A549 (cell line): Measurements from ENCODE around the gene FAF1. TPM values are rescaled to one million over a fixed set of nuclear protein-coding genes. Genes with fewer than 3 reads are reported as not detected.

Source experiments
- ATAC-seq, 2 experiments: fragments of 200-7000 bp in 1 of 2; fragments of >200 bp in 1 of 2; cut with Nextera tagmentation in 1 of 2; cut with Tn5 transposase in 1 of 2; 3 replicates each; pipeline versions ENCODE4 v1.8.0 to v1.9.1; 2018 to 2020; ENCODE audit warnings: mild to moderate bottlenecking in 1 of 2, moderate library complexity in 1 of 2
- CTCF ChIA-PET: fragments of 300-600 bp; sonication (Branson Sonifier 250); formaldehyde crosslinking; extraction: SDS; loops from one replicate; lab custom pipeline; 2021; ENCODE audit warnings: antibody characterized with exemption, inconsistent platforms; lab: Yijun Ruan, JAX
- POLR2A ChIA-PET: fragments of 350-600 bp; formaldehyde crosslinking; extraction: SDS; loops from one replicate; lab custom pipeline; 2021; ENCODE audit warnings: antibody characterized with exemption, inconsistent platforms; lab: Yijun Ruan, JAX
- DNase-seq, 2 experiments: peaks; one replicate each; pipeline versions ENCODE4 v3.0.0 to v3.0.0-alpha.2; 2011 to 2016; ENCODE audit warnings: low read depth in 1 of 2, low spot score in 1 of 2
- FAIRE-seq: peaks from 2 replicates; lab custom pipeline; 2011; peaks lifted over from hg19 to GRCh38; lab: Jason Lieb, UNC
- H3K27ac ChIP-seq, 2 experiments: fragments of >200 bp; sonication (Bioruptor Twin); formaldehyde crosslinking; 3 replicates each; pipeline ENCODE4 v1.5.1; 2016 to 2017
- H3K4me1 ChIP-seq: fragments of >200 bp; sonication (Bioruptor Twin); formaldehyde crosslinking; 3 replicates; pipeline ENCODE4 v1.6.1; 2016
- H3K4me2 ChIP-seq: fragments of >200 bp; sonication (Bioruptor Twin); formaldehyde crosslinking; 3 replicates; pipeline ENCODE4 v1.6.1; 2016
- H3K4me3 ChIP-seq: fragments of >200 bp; sonication (Bioruptor Twin); formaldehyde crosslinking; 3 replicates; pipeline ENCODE4 v1.5.1; 2016
- H3K9me3 ChIP-seq: fragments of >200 bp; sonication (Bioruptor Twin); formaldehyde crosslinking; 3 replicates; pipeline ENCODE4 v1.6.1; 2016
- CBX2 ChIP-seq: fragments of 200-600 bp; sonication (generic); IDR thresholded peaks from 2 replicates; pipeline ENCODE4 v1.6.1; 2016; ENCODE audit warnings: low read depth, mild to moderate bottlenecking, borderline replicate concordance
- CEBPB ChIP-seq, 2 experiments: fragments of >200 bp in 1 of 2; sonication (Bioruptor Twin) in 1 of 2; formaldehyde crosslinking in 1 of 2; IDR thresholded peaks; 2 replicates each; pipeline ENCODE4 v1.6.1; 2012 to 2016
- CTCF ChIP-seq: fragments of >200 bp; sonication (Bioruptor Twin); formaldehyde crosslinking; IDR thresholded peaks from 3 replicates; pipeline ENCODE4 v1.5.1; 2016
- EHF ChIP-seq: fragments of 250-450 bp; sonication (Bioruptor Pico); IDR thresholded peaks from 2 replicates; pipeline ENCODE4 v1.5.0; 2020; ENCODE audit warnings: mild to moderate bottlenecking
- EHMT2 ChIP-seq: fragments of 200-600 bp; sonication (generic); IDR thresholded peaks from 2 replicates; pipeline ENCODE4 v1.6.1; 2016; ENCODE audit warnings: antibody characterized with exemption, low read depth, mild to moderate bottlenecking, moderate library complexity
- FOSL2 ChIP-seq, 2 experiments: fragments of 450-650 bp in 1 of 2; fragments of >200 bp in 1 of 2; sonication (Bioruptor Twin) in 1 of 2; formaldehyde crosslinking; IDR thresholded peaks; 2 replicates each; pipeline versions ENCODE4 v1.5.0 to v1.6.1; 2016 to 2020; ENCODE audit warnings: mild to moderate bottlenecking in 1 of 2, moderate library complexity in 1 of 2
- FOXS1 ChIP-seq: fragments of 250-450 bp; sonication (Bioruptor Pico); IDR thresholded peaks from 2 replicates; pipeline ENCODE4 v1.5.0; 2020; ENCODE audit warnings: mild to moderate bottlenecking, moderate library complexity
- HOXB13 ChIP-seq: fragments of 250-450 bp; sonication (Bioruptor Pico); IDR thresholded peaks from 2 replicates; pipeline ENCODE4 v1.5.0; 2020; ENCODE audit warnings: low read depth, mild to moderate bottlenecking, moderate library complexity
- HOXB5 ChIP-seq: fragments of 250-450 bp; sonication (Bioruptor Pico); IDR thresholded peaks from 2 replicates; pipeline ENCODE4 v1.5.0; 2020; ENCODE audit warnings: mild to moderate bottlenecking, moderate library complexity
- MAFK ChIP-seq: fragments of 450-650 bp; IDR thresholded peaks from 2 replicates; pipeline ENCODE4 v1.6.1; 2014; ENCODE audit not compliant: partially characterized antibody
- NPAS2 ChIP-seq: fragments of 250-450 bp; sonication (Bioruptor Pico); IDR thresholded peaks from 2 replicates; pipeline ENCODE4 v1.8.0; 2022; ENCODE audit warnings: mild to moderate bottlenecking, moderate library complexity, borderline replicate concordance
- NR3C1 ChIP-seq: fragments of >200 bp; sonication (Bioruptor Twin); formaldehyde crosslinking; IDR thresholded peaks from 3 replicates; pipeline ENCODE4 v1.6.1; 2017
- PBX3 ChIP-seq: IDR thresholded peaks from 2 replicates; pipeline ENCODE4 v1.6.1; 2012
- POLR2AphosphoS2 ChIP-seq: conservative IDR thresholded peaks from 2 replicates; pipeline ENCODE4 v1.6.1; 2012; ENCODE audit warnings: low read length, improper control_type of control experiment, inconsistent platforms
- RCOR1 ChIP-seq: fragments of 150-350 bp; IDR thresholded peaks from 2 replicates; pipeline ENCODE4 v1.6.1; 2014; ENCODE audit warnings: antibody characterized with exemption, low read length, low read depth
- REST ChIP-seq: fragments of 200-600 bp; sonication (generic); IDR thresholded peaks from 2 replicates; pipeline ENCODE4 v1.6.1; 2016; ENCODE audit warnings: antibody characterized with exemption, mild to moderate bottlenecking, moderate library complexity
- RNF2 ChIP-seq: fragments of 200-600 bp; sonication (generic); IDR thresholded peaks from 2 replicates; pipeline ENCODE4 v1.6.1; 2016; ENCODE audit warnings: low read depth, mild to moderate bottlenecking, antibody characterized with exemption, moderate library complexity, borderline replicate concordance
- SMC3 ChIP-seq: fragments of >200 bp; sonication (Bioruptor Twin); formaldehyde crosslinking; IDR thresholded peaks from 3 replicates; pipeline ENCODE4 v1.6.1; 2018; ENCODE audit warnings: inconsistent platforms
- ZSCAN20 ChIP-seq: fragments of 250-450 bp; sonication (Bioruptor Pico); IDR thresholded peaks from 2 replicates; pipeline ENCODE4 v1.8.0; 2022; ENCODE audit warnings: mild to moderate bottlenecking, moderate library complexity
- WGBS: methylation state at CpG from one replicate; pipeline ENCODE4 v1.1.6; 2017; ENCODE audit errors: missing lambda C conversion rate; 5-methylcytosine and 5-hydroxymethylcytosine counted together
- polyA plus RNA-seq, 4 experiments: library from polyadenylated mRNA; depleted of rRNA in 3 of 4; stranded (reverse); fragments of >200 nt; fragmentation: RNase III in 1 of 4; extraction: RNeasy Plus Mini Kit Qiagen cat#74134 plus additional on column Dnase treatment in 1 of 4; gene quantifications; 2 replicates in 3 of 4; 3 replicates in 1 of 4; pipeline ENCODE4 v1.2.3, GENCODE V29; 2011 to 2017

Gene FAF1
- polyA plus RNA-seq, 2 of the 4 experiments (the other 2 are of a cell fraction) = 31.7 to 46.2 TPM

GRCh38 chr1:50846224-50846839, 113.7 kb downstream of the FAF1 start:
- H3K4me1 ChIP-seq = no peaks in the 10 kb centered on the region
- ChIA-PET POLR2A (no interaction called here), CTCF (no interaction called here)
- H3K4me2 ChIP-seq = no peak overlapping the region
- DNase-seq (no peak), FAIRE-seq (no peak), ATAC-seq (no peak)
- H3K9me3 ChIP-seq = no peaks in the 10 kb centered on the region
- no peak for TF ChIP-seq PBX3
- TF ChIP-seq MAFK = no peak
- 93% methylated on average over 18 of the region's 20 CpGs for WGBS
- no peak overlapping the region for H3K27ac ChIP-seq
- H3K4me3 ChIP-seq = no peak overlapping the region

- TF ChIP-seq CEBPB (IDR thresholded peaks at IDR 0.05) (no peak), FOSL2 (IDR thresholded peaks at IDR 0.05) (no peak), FOSL2 (CRISPR knock-in tag; IDR thresholded peaks at IDR 0.05) (no peak), POLR2AphosphoS2 (no peak), NPAS2 (CRISPR knock-in tag) (no peak), PBX3 (no peak), CTCF (no peak), CBX2 (no peak), RNF2 (no peak), NR3C1 (no peak), REST (no peak), MAFK (no peak), EHF (CRISPR knock-in tag) (no peak), ZSCAN20 (CRISPR knock-in tag) (no peak), SMC3 (no peak), FOXS1 (CRISPR knock-in tag) (no peak), RCOR1 (no peak), HOXB13 (CRISPR knock-in tag) (no peak), HOXB5 (CRISPR knock-in tag) (no peak), EHMT2 (no peak)
- TF ChIP-seq, all 56 proteins: peak for 0
- Histone ChIP-seq H3K4me1 (no peaks in the 10 kb centered on the region), H3K4me3 (no peak overlapping the region), H3K4me2 (no peak overlapping the region), H3K9me3 (no peaks in the 10 kb centered on the region), H3K27ac (no peak overlapping the region)
- DNase-seq (no peak), FAIRE-seq (no peak), ATAC-seq (no peak)
- ChIA-PET POLR2A (no interaction called here), CTCF (no interaction called here)
Observed at GRCh38 chr1:50841791-50842387, 118.2 kb downstream of the FAF1 start.
